Lung (tissue), 12 donors: ENCODE results near the gene SMIM28. TPM values are rescaled to one million over a fixed set of nuclear protein-coding genes. Genes with fewer than 3 reads are reported as not detected.

Source experiments
- ATAC-seq: fragments of 200-7000 bp; cut with Tn5 transposase; one replicate; pipeline ENCODE4 v1.9.1; 2020; ENCODE audit warnings: moderate number of reproducible peaks; ENCODE audit not compliant: insufficient read depth, low FRiP score
- DNase-seq, 3 donors: peaks; one replicate each; pipeline ENCODE4 v3.0.0-alpha.2; 2013 to 2017
- H3K27ac ChIP-seq, 2 donors: one replicate each; pipeline ENCODE4 v1.5.1; 2013; ENCODE audit warnings: mild to moderate bottlenecking in 2 of 2, moderate library complexity in 2 of 2, control low read depth in 1 of 2, inconsistent platforms in 1 of 2, low read depth in 1 of 2, low read length in 1 of 2
- H3K27me3 ChIP-seq, 3 donors: one replicate each; pipeline ENCODE4 v1.5.1; 2013; ENCODE audit warnings: low read length in 2 of 3; ENCODE audit not compliant: control insufficient read depth in 3 of 3, insufficient read depth in 3 of 3
- H3K36me3 ChIP-seq, 4 donors: one replicate each; pipeline ENCODE4 v1.5.1; 2013; ENCODE audit warnings: low read length in 4 of 4, mild to moderate bottlenecking in 1 of 4, moderate library complexity in 1 of 4; ENCODE audit not compliant: control insufficient read depth in 4 of 4, insufficient read depth in 4 of 4
- H3K4me1 ChIP-seq, 5 donors: one replicate each; pipeline ENCODE4 v1.5.1; 2013; ENCODE audit warnings: low read length in 5 of 5, mild to moderate bottlenecking in 2 of 5, moderate library complexity in 1 of 5; ENCODE audit not compliant: control insufficient read depth in 5 of 5, insufficient read depth in 5 of 5
- H3K4me3 ChIP-seq: one replicate; pipeline ENCODE4 v1.5.1; 2013; ENCODE audit warnings: mild to moderate bottlenecking, control low read depth, moderate library complexity
- H3K9ac ChIP-seq, 2 donors: one replicate each; pipeline ENCODE4 v1.5.1; 2013; ENCODE audit warnings: low read length in 2 of 2, control low read depth in 1 of 2; ENCODE audit not compliant: insufficient read depth in 1 of 2
- H3K9me3 ChIP-seq, 4 donors: one replicate each; pipeline ENCODE4 v1.5.1; 2013; ENCODE audit warnings: low read length in 3 of 4, mild to moderate bottlenecking in 1 of 4, moderate library complexity in 1 of 4; ENCODE audit not compliant: control insufficient read depth in 4 of 4, insufficient read depth in 3 of 4
- CTCF ChIP-seq: IDR thresholded peaks from 2 replicates; pipeline ENCODE4 v1.5.1; 2012; ENCODE audit warnings: mild to moderate bottlenecking; ENCODE audit errors: control extremely low read depth, extremely low read depth
- WGBS, 2 donors: extraction: QIAGEN DNeasy Blood & Tissue Kit; methylation state at CpG; one replicate each; pipeline ENCODE4 v1.1.7; 2013; 5-methylcytosine and 5-hydroxymethylcytosine counted together
- polyA plus RNA-seq, 2 donors: library from polyadenylated mRNA; stranded (reverse); fragments of 200-250 nt; gene quantifications; one replicate each; pipeline ENCODE4 v1.2.1, GENCODE V29; 2013
- total RNA-seq, 2 donors: library from RNA; depleted of rRNA in 1 of 2; stranded (reverse); fragments of >200 nt in 1 of 2; gene quantifications; one replicate each; pipeline ENCODE4 v1.2.1, GENCODE V29; 2014 to 2021
- donor health status: control.
- donor health status: control.
- donor health status: Bipolar disorder and iron deficiency.
- donor health status: healthy.
- donor health status: DM: yes; HTN: yes; CAD: no.

The SMIM28 gene
- total and polyA plus RNA-seq, 4 donors: not detected

GRCh38 chr6:138331984-138332383 is 45.7 kb upstream of the SMIM28 start:
- Histone ChIP-seq H3K36me3 (peaks cover 0 to 14% (median 0%) of the 10 kb centered on the region in 4 donors), H3K9ac (no peak overlapping the region), H3K27ac (no peak overlapping the region), H3K27me3 (no peaks in the 10 kb centered on the region), H3K4me1 (no peaks in the 10 kb centered on the region), H3K9me3 (no peaks in the 10 kb centered on the region), H3K4me3 (no peak overlapping the region)
- no peak for TF ChIP-seq CTCF
- ATAC-seq (no peak), DNase-seq (no peak)
- whole genome bisulfite sequencing, 2 donors: 71 to 79% methylated on average over 2 of the region's 2 CpGs

- ATAC-seq (no peak), DNase-seq (no peak)
- Histone ChIP-seq H3K27me3 (no peaks in the 10 kb centered on the region), H3K9ac (no peak overlapping the region), H3K27ac (no peak overlapping the region), H3K9me3 (no peaks in the 10 kb centered on the region), H3K36me3 (peaks cover 0 to 14% (median 0%) of the 10 kb centered on the region in 4 donors), H3K4me1 (no peaks in the 10 kb centered on the region), H3K4me3 (no peak overlapping the region)
- no peak for TF ChIP-seq CTCF
- 93 to 94% methylated on average over 14 of the region's 14 CpGs for WGBS, 2 donors
Measured at GRCh38 chr6:138334000-138334399, 43.7 kb upstream of the SMIM28 start.

- Histone ChIP-seq H3K27ac (no peak overlapping the region), H3K4me3 (no peak overlapping the region), H3K27me3 (no peaks in the 10 kb centered on the region), H3K4me1 (no peaks in the 10 kb centered on the region), H3K9ac (no peak overlapping the region), H3K9me3 (no peaks in the 10 kb centered on the region), H3K36me3 (peaks cover 0 to 13% (median 0%) of the 10 kb centered on the region in 4 donors)
- no peak for TF ChIP-seq CTCF
- ATAC-seq: no peak
- no peak for DNase-seq
- 94 to 96% methylated on average over 14 of the region's 14 CpGs for WGBS, 2 donors
Measured at GRCh38 chr6:138334963-138335362, 42.7 kb upstream of the SMIM28 start.

- TF ChIP-seq CTCF: no peak
- WGBS, 2 donors: 91 to 95% methylated on average over 8 of the region's 8 CpGs
- H3K4me1 ChIP-seq: no peaks in the 10 kb centered on the region
- H3K36me3 ChIP-seq: peaks cover 0 to 11% (median 0%) of the 10 kb centered on the region in 4 donors
- no peak overlapping the region for H3K9ac ChIP-seq
- H3K4me3 ChIP-seq: no peak overlapping the region
- H3K27me3 ChIP-seq: no peaks in the 10 kb centered on the region
- no peaks in the 10 kb centered on the region for H3K9me3 ChIP-seq
- no peak for DNase-seq
- ATAC-seq: no peak
- H3K27ac ChIP-seq: no peak overlapping the region
Measured at GRCh38 chr6:138336221-138336620, 41.5 kb upstream of the SMIM28 start.
